IMR-90 (cell line): ENCODE data around the gene CYP4A11. TPM values are rescaled to one million over a fixed set of nuclear protein-coding genes. Genes with fewer than 3 reads are reported as not detected.

Source experiments
- ATAC-seq: fragments of 200-7000 bp; cut with Tn5 transposase; 2 replicates; pipeline ENCODE4 v1.9.1; 2020; ENCODE audit warnings: low read depth, mild to moderate bottlenecking, moderate library complexity
- BruUV-seq: library from RNA; stranded (reverse); fragments of 400-500 nt; replicated peaks from 2 replicates; lab custom pipeline; 2021; lab: Mats Ljungman, UMichigan
- CTCF ChIA-PET: fragments of 300-600 bp; formaldehyde crosslinking; extraction: SDS; loops from one replicate; lab custom pipeline; 2021; ENCODE audit warnings: antibody characterized with exemption; lab: Yijun Ruan, JAX
- POLR2A ChIA-PET: fragments of 300-600 bp; sonication (Branson Sonifier 250); formaldehyde crosslinking; loops from one replicate; lab custom pipeline; 2022; ENCODE audit warnings: antibody characterized with exemption; ENCODE audit not compliant: unreplicated experiment; lab: Charles Lee
- DNase-seq: peaks from one replicate; pipeline ENCODE4 v3.0.0; 2013
- H2AFZ ChIP-seq: replicated peaks from 2 replicates; pipeline ENCODE3; 2013; ENCODE audit warnings: low read length, mild to moderate bottlenecking; ENCODE audit not compliant: poor library complexity
- H2AK5ac ChIP-seq: 2 replicates; pipeline ENCODE4 v1.6.1; 2013; ENCODE audit warnings: low read depth, low read length, inconsistent platforms
- H2AK9ac ChIP-seq: replicated peaks from 2 replicates; pipeline ENCODE3; 2013; ENCODE audit warnings: mild to moderate bottlenecking, low read depth, low read length, moderate library complexity; ENCODE audit not compliant: poor library complexity
- H2BK120ac ChIP-seq: 2 replicates; pipeline ENCODE4 v1.6.1; 2013; ENCODE audit warnings: low read depth, low read length, inconsistent platforms
- H2BK15ac ChIP-seq: 3 replicates; pipeline ENCODE4 v1.6.1; 2013; ENCODE audit warnings: low read depth, low read length, inconsistent platforms
- H2BK20ac ChIP-seq: 2 replicates; pipeline ENCODE4 v1.6.1; 2013; ENCODE audit warnings: low read depth, mild to moderate bottlenecking, inconsistent platforms, low read length, moderate library complexity
- H2BK5ac ChIP-seq: 2 replicates; pipeline ENCODE4 v1.6.1; 2013; ENCODE audit warnings: mild to moderate bottlenecking, low read depth, low read length, inconsistent platforms; ENCODE audit not compliant: poor library complexity, severe bottlenecking
- H3K14ac ChIP-seq: replicated peaks from 2 replicates; pipeline ENCODE4 v1.6.1; 2013; ENCODE audit warnings: low read depth, low read length, inconsistent platforms
- H3K18ac ChIP-seq: 2 replicates; pipeline ENCODE4 v1.6.1; 2013; ENCODE audit warnings: low read depth, low read length, control low read depth
- H3K23ac ChIP-seq: 2 replicates; pipeline ENCODE4 v1.6.1; 2013; ENCODE audit warnings: low read depth, low read length, inconsistent platforms
- H3K27ac ChIP-seq: 2 replicates; pipeline ENCODE4 v1.5.1; 2013; ENCODE audit warnings: mild to moderate bottlenecking, control low read depth, low read length; ENCODE audit not compliant: insufficient read depth
- H3K27me3 ChIP-seq: 2 replicates; pipeline ENCODE4 v1.6.1; 2013; ENCODE audit warnings: low read length; ENCODE audit not compliant: control insufficient read depth, insufficient read depth
- H3K36me3 ChIP-seq: 2 replicates; pipeline ENCODE4 v1.6.1; 2013; ENCODE audit warnings: low read length, mixed read lengths; ENCODE audit not compliant: control insufficient read depth, insufficient read depth
- H3K4ac ChIP-seq: 2 replicates; pipeline ENCODE4 v1.6.1; 2013; ENCODE audit warnings: low read depth, low read length, inconsistent platforms
- H3K4me1 ChIP-seq: 2 replicates; pipeline ENCODE4 v1.6.1; 2013; ENCODE audit warnings: low read length, mixed read lengths; ENCODE audit not compliant: control insufficient read depth, insufficient read depth
- H3K4me2 ChIP-seq: 2 replicates; pipeline ENCODE4 v1.6.1; 2013; ENCODE audit warnings: low read depth, mild to moderate bottlenecking, control low read depth, low read length, moderate library complexity
- H3K4me3 ChIP-seq: 2 replicates; pipeline ENCODE4 v1.5.1; 2013; ENCODE audit warnings: low read depth, mild to moderate bottlenecking, control low read depth, low read length, moderate library complexity; ENCODE audit not compliant: insufficient read depth
- H3K56ac ChIP-seq: 2 replicates; pipeline ENCODE4 v1.6.1; 2013; ENCODE audit warnings: low read length, inconsistent platforms; ENCODE audit not compliant: insufficient read depth; ENCODE audit errors: extremely low read depth
- H3K79me1 ChIP-seq, 2 experiments: 2 replicates each; pipeline ENCODE4 v1.6.1; 2013; ENCODE audit warnings: low read length in 2 of 2, inconsistent platforms in 1 of 2, low read depth in 1 of 2
- H3K9ac ChIP-seq: 2 replicates; pipeline ENCODE4 v1.6.1; 2013; ENCODE audit warnings: low read depth, low read length, control low read depth
- H3K9me1 ChIP-seq: 2 replicates; pipeline ENCODE4 v1.6.1; 2013; ENCODE audit warnings: low read length, inconsistent platforms; ENCODE audit not compliant: insufficient read depth
- H3K9me3 ChIP-seq: 2 replicates; pipeline ENCODE4 v1.6.1; 2013; ENCODE audit warnings: low read length; ENCODE audit not compliant: control insufficient read depth, insufficient read depth
- H4K20me1 ChIP-seq: 2 replicates; pipeline ENCODE4 v1.6.1; 2013; ENCODE audit warnings: low read length, inconsistent platforms; ENCODE audit not compliant: insufficient read depth
- H4K5ac ChIP-seq: 2 replicates; pipeline ENCODE4 v1.6.1; 2013; ENCODE audit warnings: mild to moderate bottlenecking, low read depth, low read length, control low read depth
- H4K8ac ChIP-seq, 2 experiments: 2 replicates each; pipeline ENCODE4 v1.6.1; 2013; ENCODE audit warnings: low read depth in 2 of 2, low read length in 2 of 2, control low read depth in 1 of 2, inconsistent platforms in 1 of 2
- H4K91ac ChIP-seq: 2 replicates; pipeline ENCODE4 v1.6.1; 2013; ENCODE audit warnings: low read depth, low read length, inconsistent platforms; ENCODE audit not compliant: insufficient read depth
- MAFK ChIP-seq: IDR thresholded peaks from 2 replicates; pipeline ENCODE4 v1.6.1; 2012; ENCODE audit warnings: low read depth, low read length, improper control_type of control experiment
- MAZ ChIP-seq: IDR thresholded peaks from 2 replicates; pipeline ENCODE4 v1.6.1; 2012; ENCODE audit warnings: low read depth, mild to moderate bottlenecking, low read length, improper control_type of control experiment, moderate library complexity, borderline replicate concordance
- RAD21 ChIP-seq: IDR thresholded peaks from 2 replicates; pipeline ENCODE4 v1.6.1; 2012; ENCODE audit warnings: low read length, improper control_type of control experiment
- WGBS, 2 experiments: methylation state at CpG; one replicate each; pipeline versions ENCODE4 v1.1.5 to v1.1.7; 2013; ENCODE audit warnings: missing lambda C conversion rate in 2 of 2; ENCODE audit not compliant: insufficient read length in 1 of 2; ENCODE audit errors: extremely low coverage in 2 of 2; 5-methylcytosine and 5-hydroxymethylcytosine counted together
- dilution Hi-C: fragments of 300-500 bp; cut with HindIII; formaldehyde crosslinking; loops from one replicate; pipeline ENCODE4 v1.14.3; 2018; ENCODE audit warnings: low sequenced_read_pairs; ENCODE audit not compliant: unreplicated experiment
- in situ Hi-C: fragments of 300-500 bp; cut with MboI; formaldehyde crosslinking; loops from 3 replicates; pipeline ENCODE4 v1.14.3; 2019; ENCODE audit warnings: low sequenced_read_pairs, inconsistent platforms, mixed read lengths
- intact Hi-C: fragments of 100-400 bp; cut with micrococcal nuclease; formaldehyde crosslinking; loops from 2 replicates; pipeline ENCODE4 v1.10.0; 2022
- polyA plus RNA-seq, 3 experiments: library from polyadenylated mRNA; depleted of rRNA; stranded (reverse); fragments of >200 nt; gene quantifications; 2 replicates each; pipeline ENCODE4 v1.2.3, GENCODE V29; 2012; ENCODE audit warnings: low replicate concordance in 1 of 3
- total RNA-seq: library from RNA; depleted of rRNA; stranded (reverse); fragments of >200 nt; gene quantifications from 2 replicates; pipeline ENCODE4 v1.2.3, GENCODE V29; 2012
- TF ChIP-seq, protein P1 (sequence below): fragments of 150-350 bp; IDR thresholded peaks from 2 replicates; pipeline ENCODE4 v1.6.1; 2017; ENCODE audit warnings: mild to moderate bottlenecking, antibody characterized with exemption, low read length, low read depth
- TF ChIP-seq, protein P2 (sequence below): fragments of 150-350 bp; IDR thresholded peaks from 2 replicates; pipeline ENCODE4 v1.6.1; 2016; ENCODE audit warnings: low read depth, mild to moderate bottlenecking, low read length, moderate library complexity, borderline replicate concordance

CYP4A11 gene
- total and polyA plus RNA-seq, 2 of the 4 experiments (the other 2 are of a cell fraction), result not detected

DNA sequence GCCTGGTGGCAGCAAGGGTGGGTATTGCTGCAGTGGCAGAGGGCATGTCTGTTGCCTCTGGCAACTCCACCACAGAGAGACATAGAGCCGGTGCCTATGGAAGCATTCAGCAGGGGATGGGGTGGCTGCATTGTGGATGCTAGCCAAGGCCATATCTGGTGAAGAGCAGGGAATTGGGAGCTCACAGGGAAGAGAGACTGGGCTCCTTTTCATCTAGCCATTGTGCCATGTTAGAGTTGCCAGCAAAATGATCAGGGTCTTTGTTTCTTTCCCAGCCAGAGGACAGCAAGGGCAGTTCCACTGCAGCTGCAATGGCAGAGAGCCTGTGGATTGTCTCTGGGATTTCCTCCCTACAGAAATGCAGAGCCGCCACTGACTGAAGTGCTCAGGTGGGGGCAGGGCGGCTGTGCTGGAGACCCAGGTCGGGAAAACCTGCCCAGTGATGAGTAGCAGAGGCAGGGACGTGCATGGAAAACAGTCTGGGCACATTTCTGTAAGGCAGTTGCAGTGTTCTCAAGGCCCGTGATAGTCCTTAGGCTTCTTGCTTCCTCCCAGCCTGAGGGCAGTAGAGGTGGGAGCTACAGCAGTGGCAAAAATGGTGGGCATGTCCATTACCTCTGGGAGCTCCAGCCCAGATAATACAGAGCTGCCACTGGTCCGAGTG lies 42.0 kb upstream of the CYP4A11 start:
- no peaks in the 10 kb centered on the region for H4K20me1 ChIP-seq
- no peak overlapping the region for H2BK20ac ChIP-seq
- H3K9ac ChIP-seq, result no peak overlapping the region
- POLR2A ChIA-PET, result no interaction called here
- no peak overlapping the region for H3K56ac ChIP-seq
- no peak overlapping the region for H2AK5ac ChIP-seq
- H3K23ac ChIP-seq, result no peak overlapping the region
- H3K27ac ChIP-seq, result no peak overlapping the region
- H3K9me1 ChIP-seq, result no peaks in the 10 kb centered on the region
- no peaks in the 10 kb centered on the region for H3K27me3 ChIP-seq
- CTCF ChIA-PET, result no interaction called here
- intact Hi-C loops (no loop called here), in situ Hi-C loops (no loop called here), dilution Hi-C loops (no loop called here)
- TF ChIP-seq, protein P1, sequence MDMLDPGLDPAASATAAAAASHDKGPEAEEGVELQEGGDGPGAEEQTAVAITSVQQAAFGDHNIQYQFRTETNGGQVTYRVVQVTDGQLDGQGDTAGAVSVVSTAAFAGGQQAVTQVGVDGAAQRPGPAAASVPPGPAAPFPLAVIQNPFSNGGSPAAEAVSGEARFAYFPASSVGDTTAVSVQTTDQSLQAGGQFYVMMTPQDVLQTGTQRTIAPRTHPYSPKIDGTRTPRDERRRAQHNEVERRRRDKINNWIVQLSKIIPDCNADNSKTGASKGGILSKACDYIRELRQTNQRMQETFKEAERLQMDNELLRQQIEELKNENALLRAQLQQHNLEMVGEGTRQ, result no peak
- no peak for TF ChIP-seq MAZ
- no peak for TF ChIP-seq MAFK
- TF ChIP-seq RAD21, result no peak
- TF ChIP-seq, protein P2, sequence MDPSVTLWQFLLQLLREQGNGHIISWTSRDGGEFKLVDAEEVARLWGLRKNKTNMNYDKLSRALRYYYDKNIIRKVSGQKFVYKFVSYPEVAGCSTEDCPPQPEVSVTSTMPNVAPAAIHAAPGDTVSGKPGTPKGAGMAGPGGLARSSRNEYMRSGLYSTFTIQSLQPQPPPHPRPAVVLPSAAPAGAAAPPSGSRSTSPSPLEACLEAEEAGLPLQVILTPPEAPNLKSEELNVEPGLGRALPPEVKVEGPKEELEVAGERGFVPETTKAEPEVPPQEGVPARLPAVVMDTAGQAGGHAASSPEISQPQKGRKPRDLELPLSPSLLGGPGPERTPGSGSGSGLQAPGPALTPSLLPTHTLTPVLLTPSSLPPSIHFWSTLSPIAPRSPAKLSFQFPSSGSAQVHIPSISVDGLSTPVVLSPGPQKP, result no peak
- H3K9me3 ChIP-seq, result peaks cover 13% of the 10 kb centered on the region; the same call in 1 of the 2 replicates
- no peak overlapping the region for H3K4ac ChIP-seq
- BruUV-seq, result no TSS peak
- no peak overlapping the region for H2BK15ac ChIP-seq
- ATAC-seq (no peak), DNase-seq (no peak)
- H3K4me3 ChIP-seq, result no peak overlapping the region
- no peaks in the 10 kb centered on the region for H3K79me1 ChIP-seq
- H3K4me1 ChIP-seq, result no peaks in the 10 kb centered on the region
- WGBS, 2 experiments, result 44% methylated on average over 4 of the region's 7 CpGs; no CpG with 5 or more reads in 1 of the 2 experiments
- H2BK5ac ChIP-seq, result no peak overlapping the region
- no peak overlapping the region for H2BK120ac ChIP-seq
- H3K14ac ChIP-seq, result no peak overlapping the region
- no peak overlapping the region for H4K8ac ChIP-seq
- no peak overlapping the region for H4K91ac ChIP-seq
- no peaks in the 10 kb centered on the region for H3K36me3 ChIP-seq
- no peak overlapping the region for H4K5ac ChIP-seq
- no peak overlapping the region for H2AFZ ChIP-seq
- no peak overlapping the region for H3K4me2 ChIP-seq
- H3K18ac ChIP-seq, result no peak overlapping the region
- H2AK9ac ChIP-seq, result no peak overlapping the region
